Measurements from ENCODE around the gene SVEP1.

The SVEP1 gene

DNA sequence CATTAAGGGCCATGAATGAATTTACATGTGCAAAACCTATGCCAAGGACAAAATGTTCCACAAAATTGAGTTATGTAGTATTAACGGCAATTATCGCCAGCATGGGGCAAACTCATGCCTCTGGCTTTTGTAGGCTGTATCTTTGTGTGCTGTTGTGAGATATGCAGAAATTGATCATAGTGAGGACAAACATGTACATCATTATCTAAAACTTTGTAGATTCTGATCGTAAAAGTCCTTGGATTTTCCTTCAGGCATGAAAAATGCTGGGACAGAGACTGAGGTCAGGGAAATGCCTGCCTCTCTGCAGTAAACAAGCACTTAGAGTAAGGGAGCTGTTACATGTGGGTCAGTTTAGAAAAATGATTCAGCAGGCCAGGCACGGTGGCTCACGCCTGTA, 236.0 kb downstream of the SVEP1 start:
- H3K36me3 ChIP-seq (ENCODE audit: insufficient read depth, low read length): no peaks in the 10 kb centered on the region
- H3K27ac ChIP-seq (ENCODE audit: low read length): no peak overlapping the region
- ATAC-seq (ENCODE audit: insufficient read depth, low read depth) (no peak), DNase-seq (no peak)
- H3K9ac ChIP-seq (ENCODE audit: low read depth, low read length): no peak overlapping the region
- no peaks in the 10 kb centered on the region for H3K27me3 ChIP-seq (ENCODE audit: insufficient read depth, low read length, poor library complexity)
- no peaks in the 10 kb centered on the region for H4K20me1 ChIP-seq (ENCODE audit: insufficient read depth, low read length)
- no peak overlapping the region for H2AFZ ChIP-seq (ENCODE audit: low read depth, low read length)
- H3K4me3 ChIP-seq (ENCODE audit: low read depth in 1 of 2, low read length in 2 of 2): no peak overlapping the region
- H3K4me1 ChIP-seq (ENCODE audit: insufficient read depth, low read length): no peaks in the 10 kb centered on the region
- no peak for TF ChIP-seq EZH2 (IDR thresholded peaks at IDR 0.05; ENCODE audit: borderline replicate concordance, low read depth, low read length, severe bottlenecking)
- TF ChIP-seq, protein P1, sequence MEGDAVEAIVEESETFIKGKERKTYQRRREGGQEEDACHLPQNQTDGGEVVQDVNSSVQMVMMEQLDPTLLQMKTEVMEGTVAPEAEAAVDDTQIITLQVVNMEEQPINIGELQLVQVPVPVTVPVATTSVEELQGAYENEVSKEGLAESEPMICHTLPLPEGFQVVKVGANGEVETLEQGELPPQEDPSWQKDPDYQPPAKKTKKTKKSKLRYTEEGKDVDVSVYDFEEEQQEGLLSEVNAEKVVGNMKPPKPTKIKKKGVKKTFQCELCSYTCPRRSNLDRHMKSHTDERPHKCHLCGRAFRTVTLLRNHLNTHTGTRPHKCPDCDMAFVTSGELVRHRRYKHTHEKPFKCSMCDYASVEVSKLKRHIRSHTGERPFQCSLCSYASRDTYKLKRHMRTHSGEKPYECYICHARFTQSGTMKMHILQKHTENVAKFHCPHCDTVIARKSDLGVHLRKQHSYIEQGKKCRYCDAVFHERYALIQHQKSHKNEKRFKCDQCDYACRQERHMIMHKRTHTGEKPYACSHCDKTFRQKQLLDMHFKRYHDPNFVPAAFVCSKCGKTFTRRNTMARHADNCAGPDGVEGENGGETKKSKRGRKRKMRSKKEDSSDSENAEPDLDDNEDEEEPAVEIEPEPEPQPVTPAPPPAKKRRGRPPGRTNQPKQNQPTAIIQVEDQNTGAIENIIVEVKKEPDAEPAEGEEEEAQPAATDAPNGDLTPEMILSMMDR (IDR thresholded peaks at IDR 0.05; ENCODE audit: borderline replicate concordance, extremely low read depth, low read length, poor library complexity, severe bottlenecking): no peak
- no peaks in the 10 kb centered on the region for H3K79me2 ChIP-seq (ENCODE audit: insufficient read depth, low read length)
- no peak overlapping the region for H3K4me2 ChIP-seq (ENCODE audit: insufficient read depth, low read length)
- H3K9me3 ChIP-seq (ENCODE audit: insufficient read depth, low read length, severe bottlenecking): no peaks in the 10 kb centered on the region

DNA sequence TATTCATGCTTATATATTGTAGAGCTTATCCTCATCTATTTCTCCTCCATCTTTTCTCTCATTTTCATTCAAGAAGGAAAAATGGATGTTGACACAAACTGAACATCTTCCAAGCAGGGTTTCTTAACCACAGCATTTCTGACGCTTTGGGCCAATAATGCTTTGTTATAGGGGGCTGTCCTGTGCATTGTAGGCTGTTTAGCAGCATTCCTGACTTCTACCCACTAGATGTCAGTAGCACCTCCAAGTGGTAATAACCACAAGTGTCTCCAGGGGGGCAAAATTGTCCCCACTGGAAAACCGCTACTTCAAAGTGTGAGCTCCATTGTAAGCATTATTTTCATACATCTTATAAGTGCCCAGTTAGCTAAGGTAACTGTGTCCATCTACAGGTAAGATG, 239.2 kb downstream of the SVEP1 start:
- no peak for TF ChIP-seq EZH2 (IDR thresholded peaks at IDR 0.05; ENCODE audit: borderline replicate concordance, low read depth, low read length, severe bottlenecking)
- TF ChIP-seq, protein P1 (IDR thresholded peaks at IDR 0.05; ENCODE audit: borderline replicate concordance, extremely low read depth, low read length, poor library complexity, severe bottlenecking): peak; percentile 41
- no peak overlapping the region for H3K4me2 ChIP-seq (ENCODE audit: insufficient read depth, low read length)

DNA sequence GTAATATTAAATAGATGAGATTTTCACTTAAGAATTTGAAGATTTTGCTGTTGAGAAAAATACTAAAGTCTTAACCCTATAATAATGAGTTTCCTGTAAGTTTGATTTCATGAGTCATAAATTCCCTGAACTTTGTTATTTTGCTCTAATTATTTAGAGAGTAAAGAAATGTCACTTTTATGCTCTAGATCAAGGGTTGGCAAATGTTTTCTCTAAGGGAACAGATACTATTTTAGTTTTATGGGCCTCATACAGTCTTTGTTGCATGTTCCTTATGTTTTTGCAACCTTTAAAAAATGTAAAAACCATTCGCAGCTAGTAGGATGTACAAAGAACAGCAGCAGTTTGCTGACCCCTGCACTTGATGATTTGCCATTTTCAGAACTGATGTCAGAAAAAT, 241.4 kb downstream of the SVEP1 start:
- ATAC-seq (ENCODE audit: insufficient read depth, low read depth) (no peak), DNase-seq (no peak)
- no peaks in the 10 kb centered on the region for H3K4me1 ChIP-seq (ENCODE audit: insufficient read depth, low read length)
- TF ChIP-seq EZH2 (IDR thresholded peaks at IDR 0.05; ENCODE audit: borderline replicate concordance, low read depth, low read length, severe bottlenecking): no peak
- TF ChIP-seq, protein P1 (IDR thresholded peaks at IDR 0.05; ENCODE audit: borderline replicate concordance, extremely low read depth, low read length, poor library complexity, severe bottlenecking): no peak
- no peaks in the 10 kb centered on the region for H3K9me3 ChIP-seq (ENCODE audit: insufficient read depth, low read length, severe bottlenecking)
- peaks cover under 1% of the 10 kb centered on the region for H3K27me3 ChIP-seq (ENCODE audit: insufficient read depth, low read length, poor library complexity)
- no peaks in the 10 kb centered on the region for H3K36me3 ChIP-seq (ENCODE audit: insufficient read depth, low read length)
- H3K79me2 ChIP-seq (ENCODE audit: insufficient read depth, low read length): no peaks in the 10 kb centered on the region
- H3K9ac ChIP-seq (ENCODE audit: low read depth, low read length): no peak overlapping the region
- H3K27ac ChIP-seq (ENCODE audit: low read length): no peak overlapping the region
- no peak overlapping the region for H3K4me2 ChIP-seq (ENCODE audit: insufficient read depth, low read length)
- H2AFZ ChIP-seq (ENCODE audit: low read depth, low read length): no peak overlapping the region
- no peaks in the 10 kb centered on the region for H4K20me1 ChIP-seq (ENCODE audit: insufficient read depth, low read length)
- no peak overlapping the region for H3K4me3 ChIP-seq (ENCODE audit: low read depth in 1 of 2, low read length in 2 of 2)

More for the DNA sequence above, 239.2 kb downstream of the SVEP1 start:
- no peaks in the 10 kb centered on the region for H3K36me3 ChIP-seq (ENCODE audit: insufficient read depth, low read length)
- H4K20me1 ChIP-seq (ENCODE audit: insufficient read depth, low read length): no peaks in the 10 kb centered on the region
- no peak overlapping the region for H3K9ac ChIP-seq (ENCODE audit: low read depth, low read length)
- H3K4me3 ChIP-seq (ENCODE audit: low read depth in 1 of 2, low read length in 2 of 2): no peak overlapping the region
- H3K4me1 ChIP-seq (ENCODE audit: insufficient read depth, low read length): no peaks in the 10 kb centered on the region
- ATAC-seq (ENCODE audit: insufficient read depth, low read depth): no peak
- no peaks in the 10 kb centered on the region for H3K79me2 ChIP-seq (ENCODE audit: insufficient read depth, low read length)
- H3K27me3 ChIP-seq (ENCODE audit: insufficient read depth, low read length, poor library complexity): no peaks in the 10 kb centered on the region
- H3K27ac ChIP-seq (ENCODE audit: low read length): no peak overlapping the region
- H2AFZ ChIP-seq (ENCODE audit: low read depth, low read length): no peak overlapping the region
- H3K9me3 ChIP-seq (ENCODE audit: insufficient read depth, low read length, severe bottlenecking): no peaks in the 10 kb centered on the region
- no peak for DNase-seq

DNA sequence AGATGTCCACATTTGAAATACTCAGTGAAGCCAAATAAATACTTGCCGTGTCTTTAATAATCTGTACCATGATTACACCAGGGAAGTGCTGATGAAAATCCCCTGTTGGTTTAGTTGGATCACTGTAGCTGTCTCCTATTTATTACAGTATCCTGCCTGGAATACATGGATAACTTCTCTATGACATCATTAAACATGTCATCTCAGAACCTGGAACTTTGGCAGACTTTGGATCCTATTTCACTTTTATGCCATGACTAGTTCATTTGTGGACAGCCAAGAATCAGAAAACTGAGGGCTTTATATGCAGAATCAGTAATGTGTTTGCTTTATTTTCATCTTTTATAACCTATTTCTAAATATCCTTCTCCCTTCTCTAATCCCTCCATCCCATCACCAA, 241.8 kb downstream of the SVEP1 start, which contains the start of gene TXNDC8:
Gene TXNDC8 (minus strand): TSS at position 137 of the 400 bp plus-strand sequence.
- H3K79me2 ChIP-seq (ENCODE audit: insufficient read depth, low read length): no peaks in the 10 kb centered on the region
- H3K36me3 ChIP-seq (ENCODE audit: insufficient read depth, low read length): no peaks in the 10 kb centered on the region
- no peaks in the 10 kb centered on the region for H3K9me3 ChIP-seq (ENCODE audit: insufficient read depth, low read length, severe bottlenecking)
- H3K27me3 ChIP-seq (ENCODE audit: insufficient read depth, low read length, poor library complexity): peaks cover 5% of the 10 kb centered on the region
- no peak within 1 kb of the TSS for H2AFZ ChIP-seq (ENCODE audit: low read depth, low read length)
- H3K4me3 ChIP-seq (ENCODE audit: low read depth in 1 of 2, low read length in 2 of 2): no peak within 1 kb of the TSS
- no peaks in the 10 kb centered on the region for H3K4me1 ChIP-seq (ENCODE audit: insufficient read depth, low read length)
- H3K4me2 ChIP-seq (ENCODE audit: insufficient read depth, low read length): no peak within 1 kb of the TSS
- H4K20me1 ChIP-seq (ENCODE audit: insufficient read depth, low read length): no peaks in the 10 kb centered on the region
- no peak within 1 kb of the TSS for H3K9ac ChIP-seq (ENCODE audit: low read depth, low read length)
- ATAC-seq (ENCODE audit: insufficient read depth, low read depth) (no peak), DNase-seq (no peak)
- no peak within 1 kb of the TSS for H3K27ac ChIP-seq (ENCODE audit: low read length)
- TF ChIP-seq, protein P1 (IDR thresholded peaks at IDR 0.05; ENCODE audit: borderline replicate concordance, extremely low read depth, low read length, poor library complexity, severe bottlenecking): no peak
- TF ChIP-seq EZH2 (IDR thresholded peaks at IDR 0.05; ENCODE audit: borderline replicate concordance, low read depth, low read length, severe bottlenecking): no peak
